Heart left ventricle (tissue), 16 donors: Measurements from ENCODE around the gene CADM2. TPM values are rescaled to one million over a fixed set of nuclear protein-coding genes. Genes with fewer than 3 reads are reported as not detected.

Experiments
- ATAC-seq, 4 donors: fragments of 200-7000 bp; cut with Tn5 transposase; one replicate each; pipeline ENCODE4 v1.9.1; 2020 to 2022; ENCODE audit warnings: moderate library complexity in 4 of 4, mild to moderate bottlenecking in 3 of 4, moderate number of reproducible peaks in 1 of 4
- DNase-seq, 5 donors: peaks; one replicate each; pipeline ENCODE4 v3.0.0-alpha.2; 2020
- H3K27ac ChIP-seq, 12 donors: fragments of 200-600 bp; sonication (generic) in 4 of 12; one replicate each; pipeline versions ENCODE4 v1.5.0 to v1.8.0; 2016 to 2022; ENCODE audit warnings: mild to moderate bottlenecking in 2 of 12
- H3K27me3 ChIP-seq, 9 donors: fragments of 200-600 bp; sonication (generic) in 2 of 9; one replicate each; pipeline versions ENCODE4 v1.5.1 to v1.8.0; 2016 to 2022; ENCODE audit warnings: mild to moderate bottlenecking in 3 of 9
- H3K36me3 ChIP-seq, 9 donors: fragments of 200-600 bp; sonication (generic) in 2 of 9; one replicate each; pipeline versions ENCODE4 v1.5.0 to v1.8.0; 2018 to 2022; ENCODE audit warnings: mild to moderate bottlenecking in 2 of 9
- H3K4me1 ChIP-seq, 12 donors: fragments of 200-600 bp; sonication (generic) in 4 of 12; one replicate each; pipeline versions ENCODE4 v1.5.0 to v1.8.0; 2016 to 2022; ENCODE audit warnings: mild to moderate bottlenecking in 3 of 12
- H3K4me3 ChIP-seq, 12 donors: fragments of 200-600 bp; sonication (generic) in 4 of 12; one replicate each; pipeline versions ENCODE4 v1.5.0 to v1.8.0; 2017 to 2022; ENCODE audit warnings: mild to moderate bottlenecking in 9 of 12, moderate library complexity in 4 of 12
- H3K9me3 ChIP-seq, 12 donors: fragments of 200-600 bp; sonication (generic) in 4 of 12; one replicate each; pipeline versions ENCODE4 v1.5.0 to v1.8.0; 2016 to 2022; ENCODE audit warnings: mild to moderate bottlenecking in 1 of 12
- CTCF ChIP-seq, 12 donors: fragments of 200-600 bp; sonication (generic) in 4 of 12; IDR thresholded peaks; one replicate each; pipeline versions ENCODE4 v1.5.0 to v1.8.0; 2018 to 2022; ENCODE audit warnings: antibody characterized with exemption in 12 of 12, mild to moderate bottlenecking in 5 of 12
- POLR2A ChIP-seq, 2 donors: fragments of 450-650 bp; IDR thresholded peaks; one replicate each; pipeline ENCODE4 v1.6.1; 2017; ENCODE audit warnings: antibody characterized with exemption in 2 of 2, mild to moderate bottlenecking in 2 of 2, moderate library complexity in 2 of 2
- WGBS, 4 donors: extraction: QIAGEN DNeasy Blood & Tissue Kit in 2 of 4; methylation state at CpG; one replicate each; pipeline versions ENCODE4 v1.1.5 to v1.1.7; 2013 to 2018; 5-methylcytosine and 5-hydroxymethylcytosine counted together
- intact Hi-C, 10 donors: fragments of 100-400 bp; cut with DNase I; formaldehyde crosslinking; loops; one replicate each; pipeline versions ENCODE4 v1.11.1 to v1.14.2; 2022
- polyA plus RNA-seq, 2 donors: library from polyadenylated mRNA; stranded (reverse); fragments of 200-250 nt; gene quantifications; one replicate each; pipeline ENCODE4 v1.2.3, GENCODE V29; 2013
- total RNA-seq, 9 donors: library from RNA; depleted of rRNA in 2 of 9; stranded (reverse); fragments of >200 nt in 2 of 9; fragmentation: NEBNext Ultra II Directional in 3 of 9; extraction: Animal tissue kit (Norgen Biotek cat#: 25700) in 3 of 9; gene quantifications; one replicate each; pipeline versions ENCODE4 v1.1.0 to v1.2.4, GENCODE V29; 2016 to 2023
- donor health status: ischemic (EF 13 %, LVEDD 7.1; RV severe dilation, severe dysfunction).
- donor health status: healthy with polysubstance abuse.
- donor health status: DM: no; HTN: yes; CAD: no.
- donor health status: DM: no; HTN: no; CAD: no.
- donor health status: ischemic (EF 25% LVEDD 6.9; RV normal size, moderate dysfunction).
- donor health status: ischemic (EF 25% LVEDD 5.7; RV mildly dilated, moderate dysfunction).
- donor health status: healthy.
- donor health status: DM: yes; HTN: yes; CAD: no.
- donor health status: ischemic (EF 35%, LVEDD 5.7; RV mildly dilated, moderate dysfunction).
- donor health status: nonischemic (EF 11% LVEDD 7.7; RV severe dilation, severe dysfunction).
- donor health status: DM: yes; HTN: yes; CAD: no.
- donor health status: PGD.
- donor health status: ischemic (EF 29% LVEDD 5.4; RV normal size, mild dysfunction).
- donor health status: nonischemic (EF 23%, LVEDD 6.1; RV moderate dilation, normal function).

The CADM2 gene
- total and polyA plus RNA-seq, 11 donors: 0.19 to 2.3 (median 0.69) TPM

DNA sequence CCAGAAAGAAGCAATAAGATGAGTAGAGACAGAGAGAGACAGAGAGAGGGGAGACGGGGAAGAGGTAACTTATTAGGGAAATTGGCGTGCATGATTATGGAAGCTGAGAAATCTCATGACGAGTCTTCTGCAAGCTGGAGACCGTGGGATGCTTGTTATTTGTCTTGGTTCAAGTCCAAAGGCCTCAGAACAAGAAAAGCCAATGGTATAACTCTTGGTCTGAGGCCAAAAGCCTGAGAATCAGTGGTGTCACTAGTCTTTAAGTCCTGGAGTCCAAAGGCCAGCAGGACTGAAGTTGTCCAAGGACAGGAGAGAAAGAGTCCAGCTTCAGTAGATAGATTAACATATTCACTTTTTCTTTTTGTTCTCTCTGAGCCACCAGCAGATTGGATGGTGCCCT is 613.6 kb downstream of the CADM2 start:
- 55 to 60% (median 57%) methylated on average over 4 of the region's 4 CpGs for WGBS, 4 donors

DNA sequence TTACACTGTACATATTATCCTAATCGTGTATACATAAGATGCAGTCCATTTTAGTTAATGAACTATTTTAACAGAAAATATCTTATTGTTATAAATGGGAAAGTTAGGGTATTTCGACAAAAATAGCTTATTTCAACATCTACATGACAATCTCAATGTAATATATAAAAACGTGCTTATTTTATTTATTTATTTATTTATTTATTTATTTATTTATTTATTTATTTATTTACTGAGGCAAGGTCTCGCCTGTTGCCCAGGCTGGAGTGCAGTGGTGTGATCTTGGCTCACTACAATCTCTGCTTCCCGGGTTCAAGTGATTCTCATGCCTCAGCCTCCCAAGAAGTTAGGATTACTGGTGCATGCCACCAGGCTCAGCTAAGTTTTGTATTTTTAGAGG is 614.2 kb downstream of the CADM2 start:
- Histone ChIP-seq H3K4me1 (no peaks in the 10 kb centered on the region), H3K27ac (no peak overlapping the region), H3K36me3 (no peaks in the 10 kb centered on the region), H3K4me3 (no peak overlapping the region), H3K27me3 (no peaks in the 10 kb centered on the region), H3K9me3 (no peaks in the 10 kb centered on the region)
- 71 to 83% (median 81%) methylated on average over 5 of the region's 5 CpGs for WGBS, 4 donors
- ATAC-seq: no peak
- intact Hi-C loops: loop anchor here in 4 of 10 donors (5.0 to 10.0 kb wide), 3 partner anchors 271 to 1028 kb away; no protein-coding TSS in a partner anchor
- no peak for TF ChIP-seq POLR2A (IDR thresholded peaks at IDR 0.05)
- no peak for TF ChIP-seq CTCF (IDR thresholded peaks at IDR 0.05)
- no peak for DNase-seq

More for the DNA sequence above, 613.6 kb downstream of the CADM2 start:
- Histone ChIP-seq H3K27ac (no peak overlapping the region), H3K9me3 (no peaks in the 10 kb centered on the region), H3K27me3 (no peaks in the 10 kb centered on the region), H3K36me3 (no peaks in the 10 kb centered on the region), H3K4me3 (no peak overlapping the region), H3K4me1 (no peaks in the 10 kb centered on the region)
- DNase-seq: no peak
- TF ChIP-seq POLR2A (IDR thresholded peaks at IDR 0.05): no peak
- TF ChIP-seq CTCF (IDR thresholded peaks at IDR 0.05): no peak
- intact Hi-C loops: loop anchor here in 4 of 10 donors (5.0 to 10.0 kb wide), 3 partner anchors 270 to 1028 kb away; no protein-coding TSS in a partner anchor
- peak in 1 of 4 donors; percentile 38 for ATAC-seq

- H3K4me1 ChIP-seq: no peaks in the 10 kb centered on the region
- no peak for DNase-seq
- no peak for TF ChIP-seq CTCF (IDR thresholded peaks at IDR 0.05)
- no peaks in the 10 kb centered on the region for H3K27me3 ChIP-seq
- 64 to 72% (median 69%) methylated on average over 2 of the region's 2 CpGs for WGBS, 4 donors
- no peak overlapping the region for H3K27ac ChIP-seq
- intact Hi-C loops: loop anchor here in 4 of 10 donors (5.0 to 10.0 kb wide), 3 partner anchors 272 to 1029 kb away; no protein-coding TSS in a partner anchor
- no peaks in the 10 kb centered on the region for H3K36me3 ChIP-seq
- H3K4me3 ChIP-seq: no peak overlapping the region
- ATAC-seq: no peak
- no peaks in the 10 kb centered on the region for H3K9me3 ChIP-seq
Measured at GRCh38 chr3:85574006-85574705, 615.4 kb downstream of the CADM2 start.

DNA sequence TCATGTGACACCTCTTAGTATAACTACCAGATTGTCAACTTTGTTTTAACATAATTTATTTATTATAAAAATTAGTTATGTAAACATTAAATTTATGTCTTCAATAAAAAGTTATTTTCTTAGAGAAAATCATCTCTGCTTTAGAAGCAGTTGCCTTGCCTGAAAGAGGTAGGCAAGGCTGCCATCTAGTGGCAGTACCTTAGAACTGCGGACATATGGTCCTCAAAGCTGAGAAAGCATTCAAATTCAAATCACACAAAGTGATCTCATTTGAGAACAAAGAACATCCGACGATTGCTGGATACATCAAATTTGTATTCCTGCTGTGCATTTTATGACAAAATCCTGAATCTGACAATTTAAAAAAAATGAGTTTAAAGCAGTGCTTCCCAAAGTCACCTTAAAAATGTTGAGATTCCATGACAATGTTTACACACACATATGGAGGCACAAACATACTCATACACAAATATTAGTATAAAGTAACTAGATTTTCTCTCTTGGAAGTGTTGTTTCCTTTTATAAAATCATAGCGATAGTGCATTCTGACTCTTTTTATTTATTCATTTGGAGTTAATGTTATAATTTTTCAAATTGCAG is 617.4 kb downstream of the CADM2 start:
- WGBS, 4 donors: 5 to 9% (median 9%) methylated on average over 4 of the region's 4 CpGs
- no peaks in the 10 kb centered on the region for H3K4me1 ChIP-seq
- ATAC-seq: no peak
- no peaks in the 10 kb centered on the region for H3K9me3 ChIP-seq
- no peaks in the 10 kb centered on the region for H3K27me3 ChIP-seq
- intact Hi-C loops: loop anchor here in 6 of 10 donors (1.0 to 10.0 kb wide), 3 partner anchors 9 to 1031 kb away; no protein-coding TSS in a partner anchor
- DNase-seq: peak in 4 of 5 donors; percentile 18 to 43 (median 38)
- H3K27ac ChIP-seq: no peak overlapping the region
- TF ChIP-seq POLR2A (IDR thresholded peaks at IDR 0.05): no peak
- peak; percentile 75 to 95 (median 88) for TF ChIP-seq CTCF (IDR thresholded peaks at IDR 0.05)
- no peaks in the 10 kb centered on the region for H3K36me3 ChIP-seq
- H3K4me3 ChIP-seq: no peak overlapping the region
